Testis (tissue), 2 donors: ENCODE results near the gene GMPPB.
"Not testable (repeated sequence)": the region's sequence is repeated elsewhere in the genome, so short reads cannot be mapped to it uniquely, and the experiment has no call there.

Experiments
- POLR2A ChIP-seq: fragments of 450-650 bp; IDR thresholded peaks from one replicate; pipeline ENCODE4 v1.6.1; 2017; ENCODE audit warnings: antibody characterized with exemption, mild to moderate bottlenecking, moderate library complexity
- TF ChIP-seq, protein P1 (sequence below), 3 experiments: fragments of 450-650 bp in 2 of 3; fragments of 200-600 bp in 1 of 3; sonication (generic) in 1 of 3; IDR thresholded peaks; one replicate each; pipeline ENCODE4 v1.5.1; 2016 to 2019; ENCODE audit warnings: antibody characterized with exemption in 3 of 3, mild to moderate bottlenecking in 2 of 3, moderate library complexity in 1 of 3

DNA sequence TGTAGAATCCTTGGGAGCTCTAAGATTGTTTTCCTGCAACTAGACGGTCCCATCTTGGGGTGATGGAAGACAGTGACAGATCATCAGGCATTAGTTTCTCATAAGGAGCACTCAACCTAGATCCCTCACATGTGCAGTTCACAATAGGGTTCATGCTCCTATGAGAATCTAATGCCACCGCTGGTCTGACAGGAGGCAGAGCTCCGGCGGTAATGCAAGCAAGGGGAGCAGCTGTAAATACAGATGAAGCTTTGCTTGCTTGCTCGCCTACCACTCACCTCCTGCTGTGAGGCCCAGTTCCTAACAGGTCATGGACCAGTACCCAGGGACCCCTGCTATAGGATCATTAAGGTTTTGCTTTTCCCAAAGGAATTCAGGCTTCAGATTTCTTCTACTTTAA is 25.1 kb upstream of the GMPPB start:
- TF ChIP-seq, protein P1, sequence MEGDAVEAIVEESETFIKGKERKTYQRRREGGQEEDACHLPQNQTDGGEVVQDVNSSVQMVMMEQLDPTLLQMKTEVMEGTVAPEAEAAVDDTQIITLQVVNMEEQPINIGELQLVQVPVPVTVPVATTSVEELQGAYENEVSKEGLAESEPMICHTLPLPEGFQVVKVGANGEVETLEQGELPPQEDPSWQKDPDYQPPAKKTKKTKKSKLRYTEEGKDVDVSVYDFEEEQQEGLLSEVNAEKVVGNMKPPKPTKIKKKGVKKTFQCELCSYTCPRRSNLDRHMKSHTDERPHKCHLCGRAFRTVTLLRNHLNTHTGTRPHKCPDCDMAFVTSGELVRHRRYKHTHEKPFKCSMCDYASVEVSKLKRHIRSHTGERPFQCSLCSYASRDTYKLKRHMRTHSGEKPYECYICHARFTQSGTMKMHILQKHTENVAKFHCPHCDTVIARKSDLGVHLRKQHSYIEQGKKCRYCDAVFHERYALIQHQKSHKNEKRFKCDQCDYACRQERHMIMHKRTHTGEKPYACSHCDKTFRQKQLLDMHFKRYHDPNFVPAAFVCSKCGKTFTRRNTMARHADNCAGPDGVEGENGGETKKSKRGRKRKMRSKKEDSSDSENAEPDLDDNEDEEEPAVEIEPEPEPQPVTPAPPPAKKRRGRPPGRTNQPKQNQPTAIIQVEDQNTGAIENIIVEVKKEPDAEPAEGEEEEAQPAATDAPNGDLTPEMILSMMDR (IDR thresholded peaks at IDR 0.05): not testable (repeated sequence)
- not testable (repeated sequence) for TF ChIP-seq POLR2A
